ENCODE data around the gene SETD4.
"Not testable (repeated sequence)": the region's sequence is repeated elsewhere in the genome, so short reads cannot be mapped to it uniquely, and the experiment has no call there.

The SETD4 gene, protein sequence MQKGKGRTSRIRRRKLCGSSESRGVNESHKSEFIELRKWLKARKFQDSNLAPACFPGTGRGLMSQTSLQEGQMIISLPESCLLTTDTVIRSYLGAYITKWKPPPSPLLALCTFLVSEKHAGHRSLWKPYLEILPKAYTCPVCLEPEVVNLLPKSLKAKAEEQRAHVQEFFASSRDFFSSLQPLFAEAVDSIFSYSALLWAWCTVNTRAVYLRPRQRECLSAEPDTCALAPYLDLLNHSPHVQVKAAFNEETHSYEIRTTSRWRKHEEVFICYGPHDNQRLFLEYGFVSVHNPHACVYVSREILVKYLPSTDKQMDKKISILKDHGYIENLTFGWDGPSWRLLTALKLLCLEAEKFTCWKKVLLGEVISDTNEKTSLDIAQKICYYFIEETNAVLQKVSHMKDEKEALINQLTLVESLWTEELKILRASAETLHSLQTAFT

DNA sequence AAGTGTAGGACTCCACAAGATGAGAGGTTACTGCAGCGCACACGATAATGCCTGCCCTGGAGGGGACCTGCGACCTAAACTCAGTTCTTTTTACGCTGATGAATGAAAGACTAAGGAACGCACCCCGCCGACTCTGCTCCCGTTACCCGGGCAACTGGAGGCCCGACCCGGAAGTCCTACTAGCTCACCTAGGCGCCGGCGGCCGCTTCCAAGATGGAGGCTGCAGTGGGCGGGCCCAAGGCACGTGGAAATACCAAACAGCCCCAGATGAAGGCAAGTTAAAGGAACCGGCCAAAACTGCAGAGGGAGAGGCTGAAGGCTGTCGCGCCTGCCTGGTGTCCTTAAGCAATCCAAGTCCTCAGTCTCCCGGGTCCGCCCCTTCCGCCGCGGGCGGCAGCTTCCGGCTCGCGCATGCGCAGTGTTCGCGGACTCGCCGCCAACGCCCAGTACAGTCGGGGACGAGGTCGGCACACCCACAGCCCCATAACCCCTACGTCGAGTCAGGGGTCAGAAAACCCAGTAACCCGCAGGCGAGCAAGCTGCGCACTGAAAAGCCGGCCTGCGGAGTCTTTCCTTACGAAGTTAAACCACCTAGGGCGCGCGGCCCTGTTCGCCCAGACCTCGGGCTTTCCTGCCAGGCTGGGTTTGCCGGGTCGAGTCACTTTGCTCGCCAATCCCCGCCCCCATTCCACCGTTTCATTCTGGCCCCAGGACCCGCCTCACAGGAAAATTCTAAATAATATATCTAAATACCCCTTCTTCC, at the start of gene SETD4:
TSS of gene SETD4 (minus strand) at position 368 of the 763 bp plus-strand sequence. CDS start 1,638 bp downstream, outside the sequence.
- H3K27me3 Mint-ChIP-seq (ENCODE audit: low read depth): peaks cover 3% of the 10 kb centered on the region
- peaks cover 19% of the 10 kb centered on the region for H3K4me1 Mint-ChIP-seq (ENCODE audit: low read depth)
- peak; percentile 95 for DNase-seq (ENCODE audit: low spot score)
- no peaks in the 10 kb centered on the region for H3K9me3 Mint-ChIP-seq
- H3K27ac Mint-ChIP-seq: peak within 1 kb of the TSS; percentile 97
- peak within 1 kb of the TSS; percentile 88 for H3K4me3 Mint-ChIP-seq
- peaks cover 30% of the 10 kb centered on the region for H3K36me3 Mint-ChIP-seq (ENCODE audit: low read depth)

DNA sequence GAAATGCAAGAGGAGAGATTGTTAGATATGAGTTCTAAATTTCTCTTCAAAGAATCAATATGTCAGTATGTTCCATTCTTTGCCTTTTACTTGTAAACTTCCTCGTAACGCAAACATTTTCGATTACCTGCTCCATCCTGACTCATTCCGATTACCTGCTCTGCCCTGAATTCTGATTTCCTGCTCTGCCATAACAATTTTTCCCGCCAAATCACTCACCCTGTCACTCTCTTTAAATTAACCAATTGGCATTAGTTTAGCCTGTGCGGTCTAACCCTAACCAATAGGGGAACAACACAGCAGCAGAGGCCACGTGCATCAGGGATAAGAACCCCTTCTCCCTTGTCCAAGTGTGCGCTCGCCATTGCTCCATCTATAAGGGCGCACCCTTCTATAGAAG, 49.5 kb upstream of the SETD4 start:
- Mint-ChIP-seq H3K9me3 (no peaks in the 10 kb centered on the region), H3K27ac (no peak overlapping the region), H3K36me3 (ENCODE audit: low read depth) (no peaks in the 10 kb centered on the region), H3K4me1 (ENCODE audit: low read depth) (peaks cover 21% of the 10 kb centered on the region), H3K4me3 (no peak overlapping the region), H3K27me3 (ENCODE audit: low read depth) (peaks cover 36% of the 10 kb centered on the region)
- DNase-seq (ENCODE audit: low spot score): no peak

DNA sequence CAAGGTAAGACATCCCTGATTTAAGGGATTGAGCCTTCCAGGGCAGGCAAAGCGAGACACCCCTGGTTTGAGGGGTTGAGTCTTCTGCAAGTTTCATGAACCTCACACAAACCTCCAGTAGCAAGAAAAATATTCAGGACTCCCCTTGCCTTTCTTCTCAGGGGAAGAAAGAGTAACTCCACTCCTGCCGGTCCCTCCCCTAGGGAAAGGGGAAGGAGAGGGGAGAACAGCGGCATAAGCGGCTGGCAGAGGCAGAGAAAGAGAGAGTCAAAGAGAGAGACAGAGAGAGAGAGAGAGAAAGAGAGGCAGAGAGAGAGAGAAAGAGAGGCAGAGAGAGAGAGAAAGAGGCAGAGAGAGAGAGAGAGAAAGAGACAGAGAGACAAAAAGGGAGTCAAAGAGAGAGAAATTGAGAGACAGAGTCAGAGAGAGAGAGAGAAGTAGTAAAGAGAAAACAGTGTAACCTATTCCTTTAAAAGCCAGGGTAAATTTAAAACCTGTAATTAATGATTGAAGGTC, 45.1 kb upstream of the SETD4 start:
- Mint-ChIP-seq H3K36me3 (ENCODE audit: low read depth) (no peaks in the 10 kb centered on the region), H3K9me3 (peaks cover 4% of the 10 kb centered on the region), H3K27me3 (ENCODE audit: low read depth) (peaks cover 56% of the 10 kb centered on the region), H3K27ac (no peak overlapping the region), H3K4me1 (ENCODE audit: low read depth) (peaks cover 12% of the 10 kb centered on the region), H3K4me3 (peak overlapping the region; percentile 64)
- DNase-seq (ENCODE audit: low spot score): no peak

DNA sequence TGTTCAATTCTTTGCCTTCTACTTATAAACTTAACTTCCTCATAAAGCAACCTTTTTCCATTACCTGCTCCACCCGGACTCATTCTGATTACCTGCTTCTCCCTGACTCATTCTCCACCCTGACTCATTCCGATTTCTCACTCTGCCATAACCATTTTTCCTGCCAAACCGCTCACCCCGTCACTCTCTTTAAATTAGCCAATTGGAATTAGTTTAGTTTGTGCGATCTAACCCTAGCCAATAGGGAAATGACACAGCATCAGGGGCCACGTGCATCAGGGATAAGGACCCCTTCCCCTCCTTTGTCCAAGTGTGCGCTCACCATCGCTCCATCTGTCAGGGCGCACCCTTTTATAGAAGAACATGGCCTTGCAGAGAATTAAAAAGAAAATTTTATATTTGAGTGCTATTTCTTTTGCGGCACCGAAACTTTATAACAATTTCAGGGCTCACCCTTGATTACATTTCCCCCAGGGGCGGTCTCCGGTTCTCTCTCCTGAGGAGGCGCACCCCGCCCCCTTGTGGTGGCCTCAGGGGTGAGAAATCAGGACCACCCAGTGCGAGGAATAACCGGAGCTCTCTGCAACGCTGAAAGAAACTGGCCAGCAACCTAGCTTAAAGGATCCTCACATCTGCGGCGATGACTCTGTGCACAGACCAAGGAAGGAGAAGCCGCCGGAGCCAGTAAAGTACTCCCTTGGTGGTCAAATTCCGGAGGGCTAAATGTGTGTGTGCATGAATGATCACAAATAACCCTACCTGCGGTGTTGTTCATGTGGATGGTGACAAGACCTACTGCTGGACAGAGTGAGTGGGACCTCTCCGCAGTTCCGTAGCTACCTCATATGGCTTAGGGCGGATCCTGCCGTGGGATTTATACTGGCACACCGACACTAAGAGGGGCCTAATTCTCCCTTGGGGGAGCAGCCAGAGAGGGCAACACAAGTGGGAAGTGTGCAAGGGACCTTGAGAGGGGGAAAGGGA, 44.3 kb upstream of the SETD4 start:
- Mint-ChIP-seq H3K27ac (peak overlapping the region; percentile 47), H3K4me1 (ENCODE audit: low read depth) (peaks cover 12% of the 10 kb centered on the region), H3K27me3 (ENCODE audit: low read depth) (peaks cover 53% of the 10 kb centered on the region), H3K36me3 (ENCODE audit: low read depth) (no peaks in the 10 kb centered on the region), H3K9me3 (peaks cover 4% of the 10 kb centered on the region), H3K4me3 (peak overlapping the region; percentile 64)
- peak; percentile 22 for DNase-seq (ENCODE audit: low spot score)

DNA sequence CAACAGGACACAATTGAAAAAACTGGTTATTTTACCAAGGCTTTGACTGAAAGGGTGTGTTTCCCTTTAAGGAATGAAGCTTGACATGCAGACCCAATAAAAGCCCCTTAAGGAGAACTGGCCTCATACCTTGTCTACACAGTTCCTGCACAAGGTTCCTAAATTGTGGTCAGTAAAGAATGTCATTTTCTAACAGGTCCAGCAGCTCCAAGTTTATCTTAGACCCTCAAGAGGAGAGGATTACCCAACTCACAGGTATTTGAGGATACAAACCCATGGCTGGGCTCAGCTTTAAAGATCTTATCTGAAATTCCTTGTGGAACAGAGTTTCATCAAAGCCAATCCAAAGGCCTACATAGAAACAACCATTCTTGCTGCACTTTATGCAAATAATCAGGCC, 43.1 kb upstream of the SETD4 start:
- peaks cover 4% of the 10 kb centered on the region for H3K9me3 Mint-ChIP-seq
- no peak for DNase-seq (ENCODE audit: low spot score)
- H3K27ac Mint-ChIP-seq: no peak overlapping the region
- H3K4me3 Mint-ChIP-seq: no peak overlapping the region
- no peaks in the 10 kb centered on the region for H3K36me3 Mint-ChIP-seq (ENCODE audit: low read depth)
- H3K27me3 Mint-ChIP-seq (ENCODE audit: low read depth): peaks cover 53% of the 10 kb centered on the region
- peaks cover 12% of the 10 kb centered on the region for H3K4me1 Mint-ChIP-seq (ENCODE audit: low read depth)

DNA sequence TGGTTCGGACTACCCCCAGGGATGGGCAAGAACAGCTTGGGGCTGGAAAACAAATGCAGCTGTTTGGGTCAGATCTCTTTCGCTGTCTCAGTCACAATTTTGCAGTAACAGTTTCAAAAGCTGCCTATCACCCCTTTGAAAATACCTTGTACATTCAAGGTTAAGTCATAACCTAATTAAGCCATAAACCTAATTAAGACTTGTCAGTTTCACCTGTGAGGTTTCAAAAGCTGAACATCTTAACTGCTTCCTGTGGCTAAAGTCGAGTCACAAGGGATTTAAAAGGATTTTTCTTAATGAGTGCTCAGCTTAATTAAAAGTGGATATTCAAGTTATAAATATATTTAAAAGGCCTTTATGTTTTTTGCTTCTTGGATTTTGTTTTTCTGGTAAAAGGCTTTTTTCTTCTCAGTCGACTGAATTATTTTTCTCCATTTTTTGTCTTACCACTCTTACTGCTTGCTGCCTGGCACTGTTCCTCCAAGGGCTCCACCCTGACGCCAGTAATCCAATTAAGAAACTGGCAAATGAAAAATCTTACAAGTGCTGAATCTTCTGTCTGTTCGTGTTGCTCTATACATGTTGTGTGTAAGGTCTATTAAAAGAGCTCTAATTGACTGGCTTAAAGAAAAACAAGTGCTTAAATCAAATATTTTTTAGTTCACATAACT, 40.8 kb upstream of the SETD4 start:
- no peak for DNase-seq (ENCODE audit: low spot score)
- Mint-ChIP-seq H3K9me3 (peaks cover 4% of the 10 kb centered on the region), H3K27me3 (ENCODE audit: low read depth) (peaks cover 37% of the 10 kb centered on the region), H3K4me3 (no peak overlapping the region), H3K36me3 (ENCODE audit: low read depth) (peaks cover 3% of the 10 kb centered on the region), H3K27ac (no peak overlapping the region), H3K4me1 (ENCODE audit: low read depth) (peaks cover 12% of the 10 kb centered on the region)

DNA sequence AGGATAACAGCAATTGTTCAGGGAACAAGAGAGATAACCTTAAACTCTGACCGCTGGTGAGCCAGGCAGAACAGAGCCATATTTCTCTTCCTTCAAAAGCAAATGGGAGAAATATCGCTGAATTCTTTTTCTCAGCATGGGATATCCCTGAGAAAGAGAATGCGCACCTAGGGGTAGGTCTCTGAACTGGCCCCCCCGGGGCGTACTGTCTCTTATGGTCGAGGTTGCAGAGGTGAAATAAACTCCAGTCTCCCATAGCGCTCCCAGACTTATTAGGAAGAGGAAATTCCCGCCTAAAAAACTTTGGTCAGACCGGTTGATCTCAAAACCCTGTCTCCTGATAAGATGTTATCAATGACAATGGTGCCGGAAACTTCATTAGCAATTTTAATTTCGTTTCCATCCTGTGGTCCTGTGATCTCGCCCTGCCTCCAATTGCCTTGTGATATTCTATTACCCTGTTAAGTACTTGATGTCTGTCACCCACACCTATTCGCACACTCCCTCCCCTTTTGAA, 39.4 kb upstream of the SETD4 start:
- not testable (repeated sequence) for DNase-seq (ENCODE audit: low spot score); H3K27ac Mint-ChIP-seq; H3K36me3 Mint-ChIP-seq (ENCODE audit: low read depth); H3K9me3 Mint-ChIP-seq; H3K4me1 Mint-ChIP-seq (ENCODE audit: low read depth); H3K4me3 Mint-ChIP-seq
- peaks cover 23% of the 10 kb centered on the region for H3K27me3 Mint-ChIP-seq (ENCODE audit: low read depth)

DNA sequence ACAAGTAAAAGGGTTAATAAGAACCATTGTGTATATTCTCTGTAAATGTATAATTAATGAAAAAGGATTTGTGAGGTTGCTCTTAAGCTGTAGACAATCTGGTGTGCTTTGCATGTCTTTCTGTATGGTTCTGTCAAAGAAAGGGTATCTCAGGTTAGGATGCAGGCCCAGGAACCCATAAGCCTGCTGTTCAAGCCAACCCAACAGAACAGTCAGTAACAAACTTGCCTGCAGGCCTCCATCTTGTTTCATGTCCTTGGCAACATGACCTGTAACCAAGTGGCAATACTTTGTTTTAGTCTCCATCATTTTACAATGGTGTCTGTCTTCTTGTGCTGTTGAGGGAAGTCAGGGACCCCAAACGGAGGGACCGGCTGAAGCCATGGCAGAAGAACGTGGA, 38.7 kb upstream of the SETD4 start:
- DNase-seq (ENCODE audit: low spot score): no peak
- peaks cover 3% of the 10 kb centered on the region for H3K36me3 Mint-ChIP-seq (ENCODE audit: low read depth)
- peaks cover 16% of the 10 kb centered on the region for H3K27me3 Mint-ChIP-seq (ENCODE audit: low read depth)
- no peak overlapping the region for H3K4me3 Mint-ChIP-seq
- H3K4me1 Mint-ChIP-seq (ENCODE audit: low read depth): peaks cover 2% of the 10 kb centered on the region
- H3K9me3 Mint-ChIP-seq: peaks cover 10% of the 10 kb centered on the region
- no peak overlapping the region for H3K27ac Mint-ChIP-seq

DNA sequence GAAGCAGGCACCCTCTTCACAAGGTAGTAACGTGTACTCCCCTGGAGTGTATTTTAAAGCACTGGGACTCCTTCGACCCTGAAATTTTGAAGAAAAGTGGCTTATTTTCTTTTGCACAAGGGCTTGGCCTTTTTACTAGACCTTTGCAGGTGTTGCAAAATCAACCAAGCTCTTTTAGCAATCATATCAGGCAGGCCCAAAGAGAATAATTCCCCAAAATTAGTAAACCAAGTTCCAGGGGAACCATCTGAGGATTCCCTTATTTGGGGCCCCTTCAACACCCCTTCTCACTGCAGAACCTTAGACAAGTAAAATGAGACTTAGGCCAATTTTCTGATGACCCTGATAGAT, 37.8 kb upstream of the SETD4 start:
- H3K27ac Mint-ChIP-seq: no peak overlapping the region
- H3K4me1 Mint-ChIP-seq (ENCODE audit: low read depth): peaks cover 2% of the 10 kb centered on the region
- peaks cover 7% of the 10 kb centered on the region for H3K27me3 Mint-ChIP-seq (ENCODE audit: low read depth)
- DNase-seq (ENCODE audit: low spot score): no peak
- H3K4me3 Mint-ChIP-seq: no peak overlapping the region
- H3K9me3 Mint-ChIP-seq: peaks cover 16% of the 10 kb centered on the region
- H3K36me3 Mint-ChIP-seq (ENCODE audit: low read depth): peaks cover 8% of the 10 kb centered on the region

DNA sequence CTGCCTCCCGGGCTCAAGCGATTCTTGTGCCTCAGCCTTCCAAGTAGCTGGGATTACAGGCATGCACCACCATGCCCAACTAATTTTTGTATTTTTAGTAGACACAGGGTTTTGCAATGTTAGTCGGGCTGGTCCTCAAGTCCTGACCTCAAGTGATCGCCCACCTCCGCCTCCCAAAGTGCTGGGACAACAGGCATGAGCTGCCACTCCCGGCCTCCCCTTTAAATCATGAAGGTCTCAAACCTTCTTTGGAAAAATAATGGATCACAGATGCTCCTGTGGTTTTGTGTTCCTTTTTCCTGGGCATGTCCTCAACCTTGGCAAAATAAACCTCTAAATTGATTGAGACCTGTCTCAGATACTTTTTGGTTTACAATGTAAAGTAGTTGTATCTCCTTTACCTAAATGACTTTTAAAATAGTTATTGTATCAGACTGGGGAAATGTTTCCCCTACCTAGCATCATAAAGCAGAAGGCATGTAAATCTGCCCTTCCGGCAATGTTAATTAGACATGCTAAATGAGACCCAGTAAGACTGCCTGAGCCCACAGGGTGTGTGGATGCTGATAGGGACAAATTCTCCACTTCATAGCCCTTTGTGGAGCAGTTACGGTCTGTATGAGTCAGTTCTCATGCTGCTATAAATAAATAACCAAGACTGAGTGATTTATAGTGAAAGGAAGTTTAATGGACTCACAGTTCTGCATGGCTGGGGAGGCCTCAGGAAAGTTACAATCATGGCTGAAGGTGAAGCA, 37.3 kb upstream of the SETD4 start:
- peaks cover 2% of the 10 kb centered on the region for H3K4me1 Mint-ChIP-seq (ENCODE audit: low read depth)
- H3K27me3 Mint-ChIP-seq (ENCODE audit: low read depth): peaks cover 4% of the 10 kb centered on the region
- H3K36me3 Mint-ChIP-seq (ENCODE audit: low read depth): peaks cover 8% of the 10 kb centered on the region
- peaks cover 20% of the 10 kb centered on the region for H3K9me3 Mint-ChIP-seq
- H3K4me3 Mint-ChIP-seq: no peak overlapping the region
- H3K27ac Mint-ChIP-seq: no peak overlapping the region
- DNase-seq (ENCODE audit: low spot score): no peak

DNA sequence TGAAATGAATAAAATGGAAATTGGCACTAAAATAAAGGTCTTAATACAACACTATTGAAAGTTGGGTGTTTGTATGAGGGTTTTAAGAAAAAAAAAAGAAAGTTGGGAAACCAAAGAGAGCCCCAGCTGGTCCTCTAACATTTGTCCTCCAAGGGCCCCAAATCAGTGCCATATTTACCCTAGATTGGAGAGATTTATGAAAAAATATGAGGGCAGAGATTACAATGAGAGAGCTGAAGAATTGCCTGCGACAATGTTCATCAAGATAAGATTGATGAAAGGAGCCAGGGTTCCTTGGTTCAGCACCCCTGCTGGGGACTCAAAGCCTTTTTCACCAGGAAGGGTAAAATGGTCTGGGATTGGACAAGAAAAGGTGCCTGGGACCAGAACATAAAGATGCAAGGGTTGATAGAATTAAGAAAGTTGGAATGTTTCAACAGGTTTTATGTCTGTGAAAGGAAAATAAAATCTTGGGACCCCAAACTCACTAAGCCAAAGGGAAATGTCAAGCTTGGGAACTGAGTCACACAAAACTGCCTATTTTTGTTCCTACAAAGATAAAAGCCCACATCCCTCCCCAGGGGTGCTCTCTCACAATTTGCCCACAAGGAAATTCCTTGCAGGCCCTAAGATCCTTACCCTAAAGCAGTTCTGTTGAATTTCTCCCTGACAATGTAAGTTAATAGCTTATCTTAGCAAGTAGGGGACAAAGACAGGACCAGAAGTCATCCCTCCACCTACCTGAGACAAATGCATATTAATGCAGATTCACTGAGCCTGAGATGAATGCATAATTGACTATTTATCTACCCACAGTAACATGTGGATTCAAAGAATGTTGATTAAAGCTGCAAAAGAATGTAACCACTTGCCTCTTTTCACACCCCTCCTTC, 36.3 kb upstream of the SETD4 start:
- H3K27ac Mint-ChIP-seq: no peak overlapping the region
- peaks cover 20% of the 10 kb centered on the region for H3K9me3 Mint-ChIP-seq
- H3K27me3 Mint-ChIP-seq (ENCODE audit: low read depth): peaks cover 2% of the 10 kb centered on the region
- DNase-seq (ENCODE audit: low spot score): no peak
- H3K36me3 Mint-ChIP-seq (ENCODE audit: low read depth): peaks cover 8% of the 10 kb centered on the region
- H3K4me1 Mint-ChIP-seq (ENCODE audit: low read depth): peaks cover 2% of the 10 kb centered on the region
- H3K4me3 Mint-ChIP-seq: no peak overlapping the region

DNA sequence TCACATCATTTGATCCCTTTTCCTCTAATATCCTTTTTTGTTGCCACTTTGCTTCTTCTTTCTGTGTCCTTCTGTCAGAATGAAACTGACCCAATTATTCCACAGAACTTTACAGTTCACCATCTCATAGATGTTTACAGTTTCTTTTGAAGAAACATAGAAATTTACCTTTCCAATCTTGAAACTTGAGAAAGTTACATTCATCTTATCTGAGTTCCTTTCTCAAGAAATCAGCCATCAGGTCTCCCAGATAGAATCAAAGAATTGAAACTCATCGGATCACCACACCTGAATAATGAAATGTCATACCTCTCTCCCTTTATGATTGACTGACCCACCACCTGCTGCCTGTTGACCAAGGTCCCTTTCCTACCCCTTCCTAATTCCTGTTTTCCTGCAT, 33.2 kb upstream of the SETD4 start:
- no peak for DNase-seq (ENCODE audit: low spot score)
- Mint-ChIP-seq H3K27me3 (ENCODE audit: low read depth) (no peaks in the 10 kb centered on the region), H3K4me1 (ENCODE audit: low read depth) (no peaks in the 10 kb centered on the region), H3K4me3 (no peak overlapping the region), H3K36me3 (ENCODE audit: low read depth) (peaks cover 8% of the 10 kb centered on the region), H3K9me3 (peaks cover 20% of the 10 kb centered on the region), H3K27ac (no peak overlapping the region)

Data from T-helper 2 cell treated with Interferon-gamma antibody and Interleukin-4, amounts not matched to agents 5 μg/mL and 100 μg/mL, for 36 hours (primary cell).